Fibroblast of lung (primary cell): Measurements from ENCODE around the gene CBR1.

Source experiments
- CTCF ChIP-seq, 2 donors: IDR thresholded peaks in 1 of 2; conservative IDR thresholded peaks in 1 of 2; 1 replicate in 1 of 2; 2 replicates in 1 of 2; pipeline ENCODE4 v1.5.1; 2011 to 2012; ENCODE audit warnings: low read length in 2 of 2, control low read depth in 1 of 2, inconsistent platforms in 1 of 2, low read depth in 1 of 2, mild to moderate bottlenecking in 1 of 2
- EZH2 ChIP-seq: IDR thresholded peaks from 2 replicates; pipeline ENCODE4 v1.5.1; 2012; ENCODE audit warnings: low read length, control low read depth, mild to moderate bottlenecking; ENCODE audit errors: missing control alignments

DNA sequence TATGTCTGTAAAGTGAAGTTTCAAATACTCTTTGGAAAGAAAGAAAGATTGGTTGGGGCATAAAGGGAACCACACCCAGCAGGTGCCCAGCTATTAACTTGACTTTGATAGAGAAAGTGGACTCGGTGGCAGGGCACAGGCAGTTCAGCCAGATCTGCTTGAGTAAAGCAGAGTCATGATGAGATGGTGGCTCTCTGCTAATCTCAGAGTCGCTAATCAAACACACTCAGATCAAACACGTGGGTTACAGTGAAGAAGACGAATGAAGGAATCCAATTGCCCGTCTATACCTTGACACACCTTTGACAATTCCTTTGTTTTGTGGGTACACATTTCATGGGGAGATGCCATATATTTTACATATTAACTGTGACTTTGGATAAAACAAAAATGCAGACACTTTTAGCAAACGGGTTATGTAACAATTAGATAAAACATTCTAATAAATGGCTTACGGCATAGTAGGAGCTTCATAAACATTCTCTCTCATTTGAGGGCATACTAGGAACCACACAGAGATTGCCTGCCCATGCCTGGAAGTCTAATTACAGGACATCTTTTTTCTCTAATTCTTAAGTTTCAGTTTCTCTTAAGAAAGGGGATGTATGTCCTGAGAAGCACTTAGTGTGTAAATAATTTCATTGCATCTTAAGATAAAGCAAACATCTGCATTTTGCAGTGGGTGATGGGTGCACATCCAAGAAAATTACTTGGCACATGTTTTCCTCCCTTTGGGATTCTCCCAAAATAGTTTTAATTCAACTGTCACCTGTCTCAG lies 7.2 kb downstream of the CBR1 start:
- TF ChIP-seq CTCF (conservative IDR thresholded peaks at IDR 0.05 in 1 of 2, IDR thresholded peaks at IDR 0.05 in 1 of 2; ENCODE audit: low read depth in 1 of 2, low read length in 2 of 2) (no peak), EZH2 (no peak)
